C4-2B (cell line): Measurements from ENCODE around the gene CHCHD1.

Experiments used
- H3K27ac ChIP-seq: fragments of 450-650 bp; 2 replicates; pipeline ENCODE4 v1.5.1; 2017
- ZFX ChIP-seq: fragments of 450-650 bp; IDR thresholded peaks from 2 replicates; pipeline ENCODE4 v1.6.1; 2017
- TF ChIP-seq, protein P1 (sequence below): fragments of 450-650 bp; conservative IDR thresholded peaks from 2 replicates; pipeline ENCODE4 v1.5.1; 2017; ENCODE audit warnings: mild to moderate bottlenecking

The CHCHD1 gene

DNA sequence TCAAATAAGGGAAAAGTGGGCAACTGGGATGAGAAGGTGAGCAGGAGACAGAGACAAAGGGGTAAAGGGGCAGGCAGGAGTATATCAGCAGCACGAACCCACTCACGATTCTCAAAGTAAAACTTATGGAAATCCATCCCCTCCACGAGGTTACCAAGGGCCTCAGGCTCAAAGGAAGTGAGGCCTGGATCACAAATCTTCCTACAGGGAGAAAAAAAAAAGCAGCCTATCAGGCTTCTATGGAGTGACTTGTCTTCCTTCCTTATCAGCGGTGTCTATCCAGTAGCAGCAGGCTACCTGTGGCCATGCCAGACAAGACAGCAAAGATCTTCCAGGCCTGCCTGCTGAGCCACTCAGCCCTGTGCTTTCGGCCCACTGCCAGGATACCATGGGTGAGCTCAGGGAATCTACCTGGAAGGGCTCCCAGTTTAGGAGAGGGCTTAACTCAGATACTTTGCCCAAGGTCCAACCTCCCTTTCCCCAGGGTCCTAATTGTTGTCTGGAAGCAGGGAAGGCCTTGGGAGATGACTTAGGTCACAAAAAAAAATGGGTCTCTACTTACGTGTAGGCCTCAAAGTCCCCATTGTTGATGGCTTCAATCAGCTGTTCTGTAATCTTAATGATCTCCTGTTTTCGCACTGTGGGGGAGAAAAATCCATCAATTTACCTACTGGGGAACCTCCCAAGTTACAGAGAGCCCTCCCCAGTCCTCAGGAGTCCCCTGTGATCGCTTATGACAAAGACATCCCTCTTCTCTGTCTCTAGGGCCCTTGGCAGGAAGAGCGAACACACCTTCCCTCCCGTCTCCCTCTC, 35.3 kb downstream of the CHCHD1 start:
- TF ChIP-seq, protein P1, sequence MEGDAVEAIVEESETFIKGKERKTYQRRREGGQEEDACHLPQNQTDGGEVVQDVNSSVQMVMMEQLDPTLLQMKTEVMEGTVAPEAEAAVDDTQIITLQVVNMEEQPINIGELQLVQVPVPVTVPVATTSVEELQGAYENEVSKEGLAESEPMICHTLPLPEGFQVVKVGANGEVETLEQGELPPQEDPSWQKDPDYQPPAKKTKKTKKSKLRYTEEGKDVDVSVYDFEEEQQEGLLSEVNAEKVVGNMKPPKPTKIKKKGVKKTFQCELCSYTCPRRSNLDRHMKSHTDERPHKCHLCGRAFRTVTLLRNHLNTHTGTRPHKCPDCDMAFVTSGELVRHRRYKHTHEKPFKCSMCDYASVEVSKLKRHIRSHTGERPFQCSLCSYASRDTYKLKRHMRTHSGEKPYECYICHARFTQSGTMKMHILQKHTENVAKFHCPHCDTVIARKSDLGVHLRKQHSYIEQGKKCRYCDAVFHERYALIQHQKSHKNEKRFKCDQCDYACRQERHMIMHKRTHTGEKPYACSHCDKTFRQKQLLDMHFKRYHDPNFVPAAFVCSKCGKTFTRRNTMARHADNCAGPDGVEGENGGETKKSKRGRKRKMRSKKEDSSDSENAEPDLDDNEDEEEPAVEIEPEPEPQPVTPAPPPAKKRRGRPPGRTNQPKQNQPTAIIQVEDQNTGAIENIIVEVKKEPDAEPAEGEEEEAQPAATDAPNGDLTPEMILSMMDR = no peak
- TF ChIP-seq ZFX = 0 out of 2 replicates have a peak, but pooled peaks have one; percentile 31
- peak overlapping the region; percentile 80 for H3K27ac ChIP-seq

DNA sequence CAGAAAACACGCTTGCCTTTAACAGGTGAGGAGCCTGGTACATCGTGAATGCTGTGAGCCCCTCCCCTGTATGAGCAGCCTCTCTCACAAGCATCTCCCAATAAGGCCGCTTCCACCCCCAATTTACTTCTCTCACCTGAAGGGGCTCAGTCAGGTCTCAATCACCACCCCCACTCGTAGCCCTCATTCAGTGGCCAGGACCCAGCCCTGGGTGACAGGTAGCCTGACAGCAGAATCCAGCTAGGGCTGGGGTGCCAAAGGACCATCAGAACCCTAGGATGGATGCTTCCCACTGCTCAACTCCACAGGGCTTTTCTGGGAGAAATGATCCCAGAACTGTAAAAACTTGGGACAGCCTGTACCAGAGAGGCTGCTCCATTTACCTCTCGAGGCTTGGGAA, 36.0 kb downstream of the CHCHD1 start:
- TF ChIP-seq, protein P1 = no peak
- TF ChIP-seq ZFX = no peak
- H3K27ac ChIP-seq = peak overlapping the region; percentile 80

DNA sequence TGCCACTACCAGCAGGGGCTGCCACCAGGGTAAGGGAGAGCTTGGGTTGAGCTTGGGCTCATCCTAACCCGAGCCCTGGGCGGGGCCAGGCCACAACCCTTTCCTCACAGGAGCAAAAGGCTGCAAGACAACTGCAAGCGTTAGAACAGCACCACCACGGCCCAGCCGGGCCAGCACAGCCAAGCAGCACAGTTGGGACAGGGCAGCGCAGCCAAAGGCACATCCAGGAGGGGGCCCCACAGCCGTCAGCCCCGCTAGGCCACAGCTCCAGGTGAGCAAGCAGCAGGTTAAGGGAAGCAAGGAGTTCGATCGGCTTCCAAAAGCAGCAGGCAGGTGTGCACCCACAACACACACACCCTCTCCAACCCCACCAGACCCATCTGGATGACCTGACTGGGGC, 36.6 kb downstream of the CHCHD1 start:
- H3K27ac ChIP-seq = peak overlapping the region; percentile 80
- no peak for TF ChIP-seq ZFX
- TF ChIP-seq, protein P1 = no peak

DNA sequence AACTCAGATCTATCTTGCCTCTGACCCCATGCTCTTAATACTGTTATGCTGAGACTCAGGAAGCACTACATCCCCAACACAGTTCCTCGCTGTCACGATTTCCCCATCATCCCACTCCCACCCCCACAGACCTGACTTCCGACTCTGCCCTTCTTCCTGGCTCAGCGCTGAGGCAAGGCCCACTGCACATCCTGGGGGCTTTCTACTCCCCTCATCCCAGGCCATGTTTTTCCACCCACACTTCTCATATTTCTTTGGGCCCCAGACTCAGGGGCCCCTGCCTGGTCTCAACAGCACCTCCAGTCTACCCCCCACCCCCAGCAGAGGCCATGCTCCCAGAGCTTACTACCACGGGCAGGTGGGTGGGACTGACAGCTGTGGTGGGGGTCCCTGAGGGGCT, 37.2 kb downstream of the CHCHD1 start:
- TF ChIP-seq, protein P1 = no peak
- no peak for TF ChIP-seq ZFX
- peak overlapping the region; percentile 80 for H3K27ac ChIP-seq

DNA sequence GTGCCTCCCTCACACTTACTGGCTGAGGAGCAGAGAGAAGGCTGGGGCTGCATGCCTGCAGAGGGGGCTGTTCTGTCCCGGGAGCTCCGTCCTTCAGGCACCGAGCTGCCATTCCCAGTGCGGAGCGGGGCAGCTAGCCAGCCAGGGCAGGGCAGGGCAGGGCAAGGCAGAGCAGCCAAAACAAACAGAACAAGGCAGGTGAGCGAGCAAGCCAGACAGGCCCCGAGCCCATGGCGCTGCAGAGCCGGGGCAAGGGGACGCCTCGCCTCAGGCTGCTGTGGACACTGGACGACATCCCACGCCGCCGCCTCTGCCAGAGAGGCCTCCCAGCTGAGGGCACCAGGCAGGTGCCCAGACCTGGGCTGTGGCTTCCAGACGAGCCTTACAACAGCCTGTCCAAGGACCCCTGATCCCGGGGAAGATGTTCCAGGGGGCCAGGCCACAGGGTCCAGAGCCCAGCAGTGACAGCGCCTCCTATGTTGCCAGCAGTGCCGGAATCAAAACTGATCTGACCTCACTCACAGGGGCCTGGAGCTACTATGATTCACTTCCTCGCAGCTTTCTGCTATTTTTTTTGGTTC, 37.8 kb downstream of the CHCHD1 start:
- peak overlapping the region; percentile 80 for H3K27ac ChIP-seq
- TF ChIP-seq, protein P1 = peak; percentile 65
- TF ChIP-seq ZFX = no peak

DNA sequence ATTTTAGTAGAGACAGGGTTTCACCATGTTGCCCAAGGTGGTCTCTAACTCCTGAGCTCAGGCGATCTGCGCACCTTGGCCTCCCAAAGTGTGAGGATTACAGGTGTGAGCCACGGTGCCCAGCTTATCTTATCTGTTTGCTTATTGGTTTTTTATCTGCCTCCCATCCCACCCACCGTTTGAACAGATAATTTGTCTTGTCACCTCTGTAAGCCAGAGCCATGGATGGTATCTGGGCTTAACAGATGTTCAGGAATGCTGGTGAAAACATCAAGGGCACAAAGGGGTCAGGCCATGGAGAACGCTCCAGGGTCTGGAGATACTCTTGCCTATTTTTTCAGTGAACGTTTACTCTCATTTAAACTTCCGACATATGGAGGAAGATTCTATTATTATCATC, 41.5 kb downstream of the CHCHD1 start:
- TF ChIP-seq, protein P1 = no peak
- no peak for TF ChIP-seq ZFX
- H3K27ac ChIP-seq = no peak overlapping the region

DNA sequence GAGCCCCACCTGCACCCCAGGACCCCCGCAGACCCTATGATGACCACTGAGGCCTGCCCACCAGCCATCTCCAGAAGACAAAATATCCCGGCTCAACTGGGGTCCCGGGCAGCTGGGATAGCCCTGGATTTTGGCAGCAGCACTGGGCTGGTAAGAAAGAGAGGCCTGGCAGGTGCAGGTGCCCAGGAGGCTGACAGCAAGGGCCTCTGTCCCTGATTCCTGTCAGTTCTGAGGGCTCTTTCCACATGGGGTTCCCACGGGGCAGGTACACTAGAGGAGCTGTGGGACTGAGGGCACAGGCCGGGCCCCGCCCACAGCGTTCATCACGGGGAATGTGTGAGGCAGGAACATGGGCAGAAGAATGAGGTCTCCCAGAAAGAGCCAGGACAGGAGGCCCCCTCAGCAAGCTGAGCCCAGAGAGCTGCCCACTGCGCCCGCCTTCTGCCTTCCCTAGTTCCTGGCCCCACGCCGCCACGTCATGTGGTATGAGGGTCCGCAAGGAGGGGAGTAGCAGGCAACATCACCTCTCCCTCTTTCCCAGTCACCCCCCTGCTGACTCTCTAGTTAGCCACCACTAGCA, 42.4 kb downstream of the CHCHD1 start:
- TF ChIP-seq, protein P1 = no peak
- no peak for TF ChIP-seq ZFX

More for the DNA sequence above, 42.4 kb downstream of the CHCHD1 start:
- no peak overlapping the region for H3K27ac ChIP-seq
